ENCODE data around the gene AKR7A2.
"Not testable (repeated sequence)": the region's sequence is repeated elsewhere in the genome, so short reads cannot be mapped to it uniquely, and the experiment has no call there.

Gene AKR7A2

DNA sequence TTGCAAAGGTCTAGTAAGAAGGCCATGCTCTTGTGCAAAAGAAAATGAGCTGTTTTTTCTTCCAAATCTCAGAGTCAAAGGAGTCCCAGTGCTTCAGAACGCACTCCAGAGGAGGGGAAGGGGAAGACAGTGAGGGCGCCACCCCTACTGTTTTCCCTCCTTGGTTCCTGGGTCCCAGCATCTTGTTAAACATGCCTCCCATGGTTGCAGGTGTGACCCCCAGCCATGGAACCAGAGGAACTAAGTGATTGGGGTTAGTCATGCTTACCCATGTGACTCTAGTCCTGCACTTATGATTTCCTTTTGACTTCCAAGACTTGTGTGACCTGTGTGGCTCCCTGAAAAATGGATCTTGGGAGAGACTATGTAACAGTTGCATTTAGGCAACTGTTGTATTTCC lies 17.3 kb downstream of the AKR7A2 start:
- no peak for DNase-seq

GRCh38 chr1:19289244-19289643 lies 22.7 kb downstream of the AKR7A2 start:
- DNase-seq = no peak

DNA sequence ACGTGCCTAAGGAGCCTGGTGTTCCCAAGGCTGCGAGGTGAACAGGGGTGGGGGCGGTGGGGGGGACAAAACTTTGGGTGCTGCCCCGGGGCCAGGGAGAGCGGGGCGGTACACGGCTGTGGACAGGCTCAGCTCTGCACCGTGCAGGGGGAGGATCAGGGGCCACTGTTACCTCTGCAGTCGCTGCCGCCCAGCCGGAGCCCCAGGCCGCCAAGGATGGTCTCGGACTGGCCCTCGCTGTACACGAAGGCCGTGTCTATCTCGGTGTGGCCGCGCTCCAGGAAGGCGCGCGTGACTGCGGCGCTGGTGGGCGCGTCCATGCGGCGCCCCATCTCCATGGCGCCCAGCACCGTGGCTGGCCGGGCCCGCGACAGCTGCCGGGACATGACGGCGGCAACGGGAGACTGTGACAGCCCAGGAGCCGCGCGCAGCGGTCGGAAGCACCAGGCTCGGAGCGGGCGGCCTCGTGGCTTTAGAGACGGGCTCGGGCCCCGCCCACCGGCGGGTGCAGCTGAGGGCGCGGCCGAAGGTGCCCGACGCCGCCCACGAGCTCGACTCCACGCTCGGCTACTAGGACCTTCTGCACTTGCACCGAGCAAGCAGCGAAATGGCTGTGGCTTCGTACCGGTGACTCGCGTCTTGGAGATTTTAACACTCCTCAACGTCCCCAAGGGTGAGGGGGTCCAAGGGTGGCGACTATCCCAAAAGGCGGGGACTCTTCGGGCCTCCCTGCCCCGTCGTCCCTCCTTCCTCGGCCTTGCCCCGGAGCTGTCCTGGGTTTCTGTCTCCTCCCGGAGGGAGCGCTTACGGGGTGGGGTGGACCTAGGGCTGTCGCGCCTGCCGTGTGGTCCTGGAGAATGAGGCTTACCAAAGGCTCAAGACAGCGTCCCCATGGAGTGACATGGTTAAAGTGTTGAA lies 23.4 kb downstream of the AKR7A2 start, which contains the start of gene AKR7A3:
Gene AKR7A3 (minus strand): TSS at position 447 of the 918 bp plus-strand sequence. CDS start 61 bp downstream, at position 386.
- DNase-seq = not testable (repeated sequence)

DNA sequence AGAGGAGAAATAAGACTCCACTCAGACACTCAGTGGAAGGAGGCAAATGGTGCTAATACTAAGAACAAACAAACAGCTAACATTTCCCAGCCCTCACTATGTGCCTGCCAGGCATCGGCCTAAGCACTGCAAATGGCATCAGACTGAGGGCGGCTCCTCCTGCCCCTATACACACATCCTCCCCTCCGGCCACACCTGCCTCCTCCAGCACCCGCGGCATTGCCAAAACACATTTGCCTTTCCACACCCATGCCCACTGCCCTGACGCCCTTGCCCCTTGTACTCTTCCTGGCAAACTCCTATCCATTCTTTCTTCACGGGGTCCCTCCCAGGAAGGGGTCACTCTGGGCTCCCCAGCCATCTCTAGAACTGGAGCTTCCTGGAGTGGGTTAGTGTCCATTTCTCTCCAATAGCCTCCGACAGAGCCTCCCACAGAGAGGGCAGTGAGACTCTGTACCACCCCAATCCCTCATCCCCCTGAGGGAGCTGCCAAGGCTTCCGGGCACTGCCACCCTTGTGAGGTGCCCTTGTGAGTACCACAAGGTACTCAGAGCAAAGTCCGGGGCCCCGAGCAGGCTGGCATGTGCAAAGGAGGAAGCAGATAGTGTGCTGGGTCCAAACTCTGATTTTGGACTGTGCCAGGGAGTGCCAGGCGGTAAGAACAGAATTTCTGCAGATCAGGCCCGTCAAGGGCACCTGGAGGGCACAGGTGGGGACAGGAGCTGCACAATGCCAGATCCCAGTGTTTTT lies 24.3 kb downstream of the AKR7A2 start:
- no peak for DNase-seq

GRCh38 chr1:19285807-19286206 lies 26.1 kb downstream of the AKR7A2 start:
- not testable (repeated sequence) for DNase-seq

DNA sequence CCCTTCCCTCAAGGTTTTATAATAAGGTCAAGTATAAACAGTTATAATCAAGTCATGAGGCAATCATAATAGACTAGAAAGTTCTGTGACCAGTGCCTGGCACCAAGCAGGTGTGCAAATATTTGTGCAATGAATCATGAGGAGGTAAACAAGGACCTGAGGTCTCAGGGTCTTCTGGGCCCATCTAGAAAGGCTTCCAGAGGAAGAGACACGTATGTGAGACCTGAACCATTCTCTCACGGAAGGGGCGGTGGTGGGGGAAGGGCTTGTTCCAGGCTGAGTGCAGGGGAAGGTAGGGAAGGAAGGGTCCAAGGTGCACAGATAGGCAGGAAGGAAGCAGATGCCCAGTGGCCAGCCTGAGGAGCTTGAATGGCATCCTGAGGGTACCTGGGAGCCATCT lies 26.6 kb downstream of the AKR7A2 start:
- DNase-seq = not testable (repeated sequence)

DNA sequence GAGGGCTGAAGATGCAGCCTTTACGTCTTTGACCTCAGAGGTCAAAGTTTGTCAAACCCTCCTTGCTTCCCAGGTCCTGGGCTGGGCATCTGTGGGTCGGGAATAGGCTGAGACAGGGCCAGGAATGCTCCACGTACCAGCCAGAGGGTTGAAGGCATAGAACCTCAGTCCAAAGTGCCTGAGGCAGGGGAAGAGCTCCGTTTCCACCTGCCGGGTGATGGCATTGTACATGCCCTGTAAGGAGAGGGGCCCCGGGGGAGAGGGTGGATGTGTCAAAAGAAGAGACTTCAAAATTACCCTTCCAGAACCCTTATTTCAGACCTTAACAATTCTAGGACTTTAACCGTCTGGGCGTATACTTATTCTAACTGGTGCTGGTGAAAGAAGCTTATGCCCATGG lies 27.1 kb downstream of the AKR7A2 start:
- no peak for DNase-seq

DNA sequence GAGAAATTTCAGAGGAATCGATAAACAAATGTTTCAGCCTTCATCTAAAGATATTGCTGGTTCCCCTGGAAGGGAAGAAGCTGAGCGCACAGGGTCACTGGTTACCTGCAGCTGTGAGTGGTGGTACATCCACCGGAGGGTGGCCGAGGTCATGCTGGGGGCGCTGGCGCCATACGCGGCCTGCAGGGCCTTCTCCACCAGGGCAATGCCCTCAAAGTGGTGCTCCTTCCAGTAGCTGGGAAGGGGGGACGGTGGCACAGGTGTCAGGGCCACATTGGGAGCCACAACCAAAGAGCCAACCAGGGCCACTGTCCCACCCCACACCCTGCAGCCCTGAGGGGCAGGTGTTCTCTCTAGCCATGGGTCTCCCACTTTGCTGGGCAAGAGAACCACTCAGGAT lies 28.1 kb downstream of the AKR7A2 start:
- no peak for DNase-seq

DNA sequence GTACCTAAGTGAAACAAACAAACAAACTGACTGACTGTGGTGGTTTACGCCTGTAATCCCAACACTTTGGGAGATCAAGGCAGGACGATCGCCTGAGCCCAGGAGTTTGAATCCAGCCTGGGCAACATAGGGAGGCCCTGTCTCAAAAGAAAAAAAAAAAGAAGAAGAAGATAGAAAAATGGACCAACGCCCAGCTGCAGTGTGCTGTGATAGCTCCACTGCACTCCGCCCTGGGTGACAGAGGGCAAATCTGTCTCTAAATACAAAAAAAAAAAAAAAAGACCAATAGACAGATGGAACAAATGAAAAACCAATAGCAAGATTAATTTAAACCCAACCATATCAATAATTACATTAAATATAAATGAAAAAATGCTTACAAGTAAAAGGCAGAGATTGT lies 37.3 kb downstream of the AKR7A2 start:
- DNase-seq = no peak

DNA sequence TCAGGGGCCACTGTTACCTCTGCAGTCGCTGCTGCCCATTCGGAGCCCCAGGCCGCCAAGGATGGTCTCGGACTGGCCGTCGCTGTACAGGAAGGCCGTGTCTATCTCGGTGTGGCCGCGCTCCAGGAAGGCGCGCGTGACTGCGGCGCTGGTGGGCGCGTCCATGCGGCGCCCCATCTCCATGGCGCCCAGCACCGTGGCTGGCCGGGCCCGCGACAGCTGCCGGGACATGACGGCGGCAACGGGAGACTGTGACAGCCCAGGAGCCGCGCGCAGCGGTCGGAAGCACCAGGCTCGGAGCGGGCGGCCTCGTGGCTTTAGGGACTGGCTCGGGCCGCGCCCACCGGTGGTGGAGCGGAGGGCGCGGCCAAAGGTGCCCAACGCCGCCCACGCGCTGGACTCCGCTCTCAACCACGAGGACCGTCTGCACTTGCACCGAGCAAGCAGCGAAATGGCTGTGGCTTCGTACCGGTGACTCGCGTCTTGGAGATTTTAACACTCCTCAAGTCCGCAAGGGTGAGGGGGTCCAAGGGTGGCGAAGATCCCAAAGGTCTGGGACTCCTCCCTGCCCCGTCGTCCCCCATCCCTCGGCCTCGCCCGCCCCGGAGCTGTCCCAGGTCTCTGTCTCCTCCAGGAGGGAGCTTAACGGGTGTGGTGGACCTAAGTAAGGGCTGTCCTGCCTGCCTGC lies 38.0 kb downstream of the AKR7A2 start:
- DNase-seq = not testable (repeated sequence)

GRCh38 chr1:19273106-19273843 lies 38.7 kb downstream of the AKR7A2 start:
- DNase-seq = no peak

DNA sequence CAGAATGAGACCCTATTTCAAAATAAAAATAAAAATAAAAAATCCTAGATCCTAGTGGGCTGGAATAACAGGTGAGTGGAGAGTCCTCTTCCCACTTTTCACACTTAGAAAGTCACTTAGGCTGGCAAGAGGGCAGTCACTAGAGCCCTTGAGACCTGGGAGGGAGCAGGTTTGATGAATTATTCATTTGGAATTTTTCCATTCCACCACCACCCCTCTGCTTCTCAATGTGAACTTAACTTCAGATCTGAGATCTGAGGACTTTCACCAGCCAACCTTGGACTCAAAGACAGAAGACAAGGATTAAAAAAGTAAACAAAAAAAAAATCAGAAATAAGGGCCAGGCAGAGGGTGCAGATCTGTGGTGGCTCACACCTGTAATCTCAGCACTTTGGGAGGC lies 39.9 kb downstream of the AKR7A2 start:
- DNase-seq = no peak

DNA sequence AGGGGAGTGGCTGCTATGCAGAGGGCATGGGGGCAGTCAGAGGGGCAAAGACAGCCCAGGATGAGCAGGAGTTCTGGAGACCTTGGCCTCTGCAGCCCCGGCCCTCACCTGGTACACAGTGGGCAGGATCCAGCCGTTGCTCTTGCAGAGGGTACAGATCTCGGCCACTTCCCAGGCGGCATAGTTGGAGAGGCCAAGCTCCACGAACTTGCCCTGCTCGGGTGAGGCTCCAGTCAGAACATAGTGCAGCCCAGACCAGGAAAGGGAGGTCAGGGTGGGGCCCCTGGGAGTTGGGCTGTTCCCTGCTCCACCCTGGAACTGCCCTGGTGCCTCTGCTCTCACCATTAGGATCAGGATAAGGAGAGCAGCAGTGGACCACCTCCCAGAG lies 41.6 kb downstream of the AKR7A2 start:
- not testable (repeated sequence) for DNase-seq

DNA sequence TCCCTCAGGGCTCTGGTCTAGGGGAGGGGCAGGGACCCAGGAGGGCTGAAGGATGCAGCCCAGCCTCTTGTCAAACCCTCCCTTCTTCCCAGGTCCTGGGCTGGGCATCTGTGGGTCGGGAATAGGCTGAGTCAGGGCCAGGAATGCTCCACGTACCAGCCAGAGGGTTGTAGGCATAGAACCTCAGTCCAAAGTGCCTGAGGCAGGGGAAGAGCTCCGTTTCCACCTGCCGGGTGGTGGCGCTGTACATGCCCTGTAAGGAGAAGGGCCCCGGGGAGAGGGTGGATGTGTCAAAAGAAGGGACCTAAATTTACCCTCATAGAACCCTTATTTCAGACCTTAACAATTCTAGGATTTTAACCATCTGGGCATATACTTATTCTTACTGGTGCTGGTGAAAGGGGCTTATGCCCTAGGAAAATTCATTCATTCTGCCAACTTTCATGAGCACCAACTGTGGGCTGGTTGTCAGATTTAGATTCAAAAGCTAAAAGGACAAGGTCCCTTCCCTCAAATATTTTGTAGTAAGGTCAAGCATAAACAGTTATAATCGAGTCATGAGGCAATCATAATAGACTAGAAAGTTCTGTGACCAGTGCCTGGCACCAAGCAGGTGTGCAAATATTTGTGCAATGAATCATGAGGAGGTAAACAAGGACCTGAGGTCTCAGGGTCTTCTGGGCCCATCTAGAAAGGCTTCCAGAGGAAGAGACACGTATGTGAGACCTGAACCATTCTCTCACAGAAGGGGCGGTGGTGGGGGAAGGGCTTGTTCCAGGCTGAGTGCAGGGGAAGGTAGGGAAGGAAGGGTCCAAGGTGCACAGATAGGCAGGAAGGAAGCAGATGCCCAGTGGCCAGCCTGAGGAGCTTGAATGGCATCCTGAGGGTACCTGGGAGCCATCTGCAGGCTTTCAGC lies 42.3 kb downstream of the AKR7A2 start:
- not testable (repeated sequence) for DNase-seq

- no peak for DNase-seq
These were observed 43.5 kb downstream of the AKR7A2 start for GRCh38 chr1:19268445-19268844.

DNA sequence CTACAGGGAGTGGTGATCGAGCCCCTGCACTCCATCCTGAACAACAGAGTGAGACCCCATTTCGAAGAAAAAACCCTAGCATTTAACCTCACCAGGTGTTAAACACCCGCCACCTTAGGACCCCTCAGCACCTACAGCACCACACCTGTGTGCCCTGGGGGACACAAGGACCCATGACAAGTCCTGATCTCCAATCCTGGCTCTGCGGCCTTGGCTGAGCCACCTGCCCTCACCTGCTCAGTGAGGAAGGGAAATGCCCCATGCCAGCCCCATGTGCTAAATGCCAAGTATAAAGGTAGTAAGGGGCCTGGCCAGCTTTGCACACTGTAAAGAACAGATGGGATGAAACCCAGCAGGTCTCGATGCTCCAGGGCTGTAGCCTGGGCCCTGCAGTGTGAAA lies 49.2 kb downstream of the AKR7A2 start:
- DNase-seq = no peak

DNA sequence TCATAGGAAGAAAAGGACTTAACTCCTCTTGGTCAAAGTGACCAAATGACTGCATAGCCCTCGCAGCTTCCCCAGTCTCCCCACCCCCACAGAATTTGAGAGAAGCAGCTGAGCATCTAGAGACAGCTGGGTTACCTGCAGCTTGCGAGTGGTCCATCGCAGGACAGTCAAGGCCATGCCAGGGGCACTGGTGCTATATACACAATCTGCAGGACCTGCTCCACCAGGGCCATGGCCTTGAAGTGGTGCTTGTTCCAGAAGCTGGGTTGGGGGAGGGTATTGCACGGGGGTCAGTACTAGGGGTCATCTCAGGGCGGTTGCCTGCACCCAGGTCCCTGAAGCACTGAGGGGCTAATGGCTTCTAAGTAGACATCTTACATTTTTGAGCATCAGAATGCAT lies 49.9 kb downstream of the AKR7A2 start:
- DNase-seq = no peak

GRCh38 chr1:19260211-19261138 lies 51.5 kb downstream of the AKR7A2 start:
- peak; percentile 72 for DNase-seq

DNA sequence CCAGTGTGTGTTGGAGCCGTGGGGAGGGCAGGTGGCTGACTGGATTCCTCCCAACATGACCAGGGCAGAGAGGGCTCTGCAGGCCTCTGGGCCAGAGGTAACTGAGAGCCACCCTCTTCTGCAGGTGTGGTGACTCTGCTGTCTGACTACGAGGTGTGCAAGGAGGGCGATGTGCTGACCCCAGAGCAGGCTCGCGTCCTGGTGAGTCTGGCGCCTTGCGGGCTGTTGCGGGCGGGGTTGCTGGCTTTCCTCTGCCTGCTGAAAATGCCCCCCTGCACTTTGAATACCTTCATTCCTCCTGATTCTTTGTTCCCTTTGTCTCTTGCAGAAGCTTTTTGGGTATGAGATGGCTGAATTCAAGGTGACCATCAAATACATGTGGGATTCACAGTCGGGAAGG lies 53.6 kb downstream of the AKR7A2 start:
- DNase-seq = no peak

- DNase-seq = no peak
These were observed 54.6 kb downstream of the AKR7A2 start for GRCh38 chr1:19257178-19257914.

All from DMS153 (cell line).